NCI-H82 (cell line): ENCODE data around the gene NKIRAS2.
"Not testable (repeated sequence)": the region's sequence is repeated elsewhere in the genome, so short reads cannot be mapped to it uniquely, and the experiment has no call there.

Experiments
- DNase-seq: peaks from one replicate; lab custom pipeline; 2025; lab: John Stamatoyannopoulos, UW

NKIRAS2 gene

GRCh38 chr17:41998497-41998896, 21.4 kb upstream of the NKIRAS2 start:
- DNase-seq = no peak

DNA sequence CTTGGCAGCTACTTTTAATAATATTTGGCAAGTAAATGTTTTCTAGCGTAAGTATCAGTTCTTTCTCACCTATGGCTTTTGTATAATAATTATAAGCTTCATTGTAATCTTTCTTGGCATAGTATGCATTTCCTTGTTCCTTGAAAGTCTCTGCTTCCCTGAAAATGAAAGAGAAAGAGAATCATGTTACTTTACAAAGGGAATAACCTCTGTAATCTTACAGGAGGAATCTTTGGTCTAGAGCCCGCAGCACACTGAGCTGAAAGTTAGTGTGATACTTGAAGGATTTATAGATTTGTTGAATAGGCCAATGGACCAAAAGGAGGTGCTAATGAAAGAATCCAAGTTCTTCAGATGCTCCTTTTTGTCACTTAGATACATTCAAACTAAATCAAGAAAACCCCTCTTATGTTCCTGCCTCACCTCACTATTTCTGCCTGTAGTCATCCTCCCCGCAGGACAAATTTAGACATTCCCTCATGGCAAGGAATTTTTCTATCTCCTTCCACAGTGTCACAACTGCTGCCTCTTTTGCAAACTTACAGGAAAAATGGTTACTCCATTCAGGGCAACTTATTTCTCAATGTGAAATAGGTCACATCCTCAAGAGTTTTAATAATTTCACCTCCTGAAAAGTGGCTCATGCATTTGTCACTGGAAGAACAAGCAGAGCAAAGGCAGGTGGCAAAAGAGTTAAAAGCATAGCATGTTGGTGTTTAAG, 19.3 kb upstream of the NKIRAS2 start:
- DNase-seq = no peak

DNA sequence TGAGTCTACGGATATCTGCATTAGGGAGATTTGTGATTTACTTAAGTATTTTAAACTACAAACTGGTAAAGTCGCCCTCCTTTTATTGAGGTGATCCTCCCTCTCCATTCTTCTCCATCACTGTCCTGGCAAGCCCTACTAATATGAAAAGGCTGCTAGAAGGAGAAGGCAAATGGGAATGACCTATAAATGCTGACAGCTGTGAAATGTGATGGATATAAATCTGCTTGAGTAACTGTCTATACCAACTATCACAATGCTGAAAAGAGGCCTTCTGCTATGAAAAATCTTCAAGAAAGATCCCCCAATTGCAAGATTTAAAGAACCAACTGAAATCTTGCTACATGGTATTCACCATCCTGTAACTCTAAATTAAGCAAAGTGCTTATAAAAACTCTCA, 18.2 kb upstream of the NKIRAS2 start:
- no peak for DNase-seq

GRCh38 chr17:42002175-42002791, 17.6 kb upstream of the NKIRAS2 start:
- no peak for DNase-seq

DNA sequence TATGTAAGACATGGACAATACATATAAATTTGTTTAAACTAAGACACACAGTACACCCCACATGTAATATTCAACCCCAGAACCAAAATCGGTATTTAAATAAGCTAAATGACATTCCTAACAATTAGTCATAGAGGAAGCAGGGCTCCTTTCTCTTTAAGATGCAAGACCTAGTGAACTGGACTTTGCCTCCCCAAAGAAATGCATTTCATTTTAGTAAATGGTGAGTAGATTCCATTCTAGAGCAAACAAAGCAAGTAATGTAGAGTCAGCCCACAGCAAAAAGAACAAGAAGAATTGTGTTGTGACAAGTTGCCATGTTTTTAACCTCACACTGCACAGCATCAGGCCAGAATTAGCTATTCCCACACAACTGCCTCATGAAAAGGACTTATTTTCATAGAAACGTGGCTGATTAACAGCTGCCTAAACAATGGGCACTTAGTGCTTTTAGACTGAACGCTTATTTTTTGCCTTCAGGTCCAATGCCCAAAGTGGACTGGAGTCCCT, 17.0 kb upstream of the NKIRAS2 start:
- DNase-seq = no peak

DNA sequence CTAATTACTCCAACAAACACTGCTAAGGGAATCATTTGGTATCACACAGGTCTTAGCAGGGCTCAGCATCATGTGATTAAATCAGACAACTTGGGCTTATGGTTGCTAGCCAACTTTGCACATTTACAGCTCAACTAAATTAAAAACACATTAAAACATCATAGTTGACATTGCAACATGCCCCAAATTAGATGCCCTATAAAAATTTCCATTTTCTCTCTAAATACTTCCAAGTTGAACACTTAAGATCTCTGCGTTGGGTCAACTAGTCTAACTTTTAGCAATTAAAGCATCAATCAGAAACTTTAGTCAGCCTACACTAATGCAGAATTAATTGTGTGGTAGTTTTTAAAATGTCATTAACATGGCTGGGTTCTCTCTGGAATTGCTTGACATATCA, 14.7 kb upstream of the NKIRAS2 start:
- DNase-seq = peak; percentile 60

DNA sequence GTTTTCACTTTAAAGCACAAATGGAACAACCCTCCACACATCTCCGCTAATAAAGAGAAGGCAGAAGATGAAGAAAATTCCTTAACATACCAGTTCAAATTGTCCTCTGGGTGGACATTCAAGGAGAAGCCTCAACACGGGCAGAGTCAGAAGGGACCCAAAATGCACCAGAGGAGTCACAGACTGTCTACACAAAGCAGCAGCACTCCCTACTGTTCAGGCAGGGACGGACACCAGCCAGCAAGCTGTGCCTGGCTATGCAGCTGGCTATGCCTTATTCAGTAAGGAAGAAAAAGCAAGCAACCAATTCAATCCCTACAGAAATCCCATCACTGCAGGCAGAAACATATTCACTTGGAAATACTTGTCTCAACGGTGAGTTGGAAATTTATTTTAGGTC, 10.7 kb upstream of the NKIRAS2 start:
- DNase-seq = peak; percentile 47

DNA sequence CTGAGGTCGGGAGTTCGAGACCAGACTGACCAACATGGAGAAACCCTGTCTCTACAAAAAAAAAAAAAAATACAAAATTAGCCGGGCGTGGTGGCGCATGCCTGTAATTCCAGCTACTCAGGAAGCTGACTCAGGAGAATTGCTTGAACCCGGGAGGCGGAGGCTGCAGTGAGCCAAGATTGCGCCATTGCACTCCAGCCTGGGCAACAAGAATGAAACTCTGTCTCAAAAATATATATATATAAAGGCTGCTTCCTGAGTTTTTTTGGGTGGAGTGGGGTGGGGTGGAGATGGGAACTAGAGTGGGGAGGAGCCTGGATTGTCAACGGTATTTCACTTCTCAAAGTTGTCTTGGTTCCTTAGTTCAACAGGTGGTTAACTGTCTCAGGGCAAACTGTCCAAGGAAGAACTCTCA, 9.6 kb upstream of the NKIRAS2 start:
- not testable (repeated sequence) for DNase-seq

- peak; percentile 38 for DNase-seq
These were observed 8.9 kb upstream of the NKIRAS2 start for GRCh38 chr17:42010898-42011516.

DNA sequence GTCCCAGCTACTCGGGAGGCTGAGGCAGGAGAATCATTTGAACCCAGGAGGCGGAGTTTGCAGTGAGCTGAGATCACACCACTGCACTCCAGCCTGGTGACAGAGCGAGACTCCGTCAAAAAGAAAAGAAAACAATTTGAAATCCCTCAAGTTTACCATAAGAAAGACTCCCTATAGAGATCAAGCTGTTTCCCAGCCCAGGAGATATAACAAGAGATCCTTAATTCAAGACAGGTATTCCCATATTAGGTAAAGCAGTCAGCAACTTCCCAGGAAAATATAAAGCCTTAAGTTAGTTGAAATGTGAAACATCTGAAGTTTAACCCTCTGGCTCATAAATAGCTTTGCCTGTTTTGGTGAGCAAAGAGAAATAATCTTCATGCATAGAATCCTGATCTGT, 7.5 kb upstream of the NKIRAS2 start:
- not testable (repeated sequence) for DNase-seq

- DNase-seq = not testable (repeated sequence)
These were observed 6.2 kb upstream of the NKIRAS2 start for GRCh38 chr17:42013740-42014139.

DNA sequence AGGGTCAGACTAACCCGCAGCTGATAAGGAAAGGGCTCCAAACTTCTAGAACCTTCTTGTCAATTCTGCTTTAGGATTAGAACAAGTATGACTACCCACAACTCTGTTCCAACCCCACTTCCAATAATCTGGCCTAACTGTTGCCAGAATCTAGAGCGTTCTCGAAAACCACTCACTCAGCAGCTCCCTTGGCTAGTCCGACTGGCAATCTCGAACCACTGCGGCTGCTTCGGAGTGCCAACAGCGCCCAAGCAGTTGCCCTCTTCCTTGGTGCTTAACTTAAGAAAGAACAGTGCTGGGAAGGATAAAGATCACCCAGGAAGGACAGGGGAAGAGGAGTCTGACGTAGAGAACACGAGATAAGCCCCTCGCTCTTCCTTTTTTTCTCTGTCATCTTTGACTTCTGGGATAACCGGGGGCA, 3.5 kb upstream of the NKIRAS2 start:
- DNase-seq = peak; percentile 39

- DNase-seq = peak; percentile 98
These were observed 2.7 kb upstream of the NKIRAS2 start, which contains the start of gene DNAJC7 for GRCh38 chr17:42016941-42017865. Gene DNAJC7, minus strand, starts transcription at chr17:42017439. Its CDS starts 23 bp downstream, at chr17:42017416.

- DNase-seq = peak; percentile 90
These were observed 2.1 kb upstream of the NKIRAS2 start for GRCh38 chr17:42017866-42018200.

GRCh38 chr17:42018339-42018738, 1.6 kb upstream of the NKIRAS2 start:
- DNase-seq = peak; percentile 70

DNA sequence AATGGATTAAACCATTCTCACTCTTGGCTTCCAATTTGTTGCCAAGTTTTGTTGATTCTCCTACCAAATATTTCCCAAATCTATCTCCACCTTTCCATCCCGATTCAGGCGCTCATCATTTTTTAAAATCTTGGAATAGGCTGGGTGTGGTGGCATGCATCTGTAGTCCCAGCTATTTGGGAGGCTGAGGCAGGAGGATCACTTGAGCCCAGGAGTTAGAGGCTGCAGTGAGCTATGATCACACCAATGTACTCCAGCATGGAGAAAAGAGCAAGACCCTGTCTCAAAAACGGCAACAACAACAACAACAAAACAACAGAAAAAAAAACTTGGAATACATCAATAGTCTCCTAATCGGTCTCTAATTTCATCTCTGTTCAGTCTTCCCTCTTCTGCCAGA, 902 bp upstream of the NKIRAS2 start:
- DNase-seq = no peak

GRCh38 chr17:42020845-42021244, 955 bp downstream of the NKIRAS2 start:
- peak; percentile 73 for DNase-seq

GRCh38 chr17:42023524-42024349, 3.8 kb downstream of the NKIRAS2 start:
- no peak for DNase-seq

- DNase-seq = no peak
These were observed 5.3 kb downstream of the NKIRAS2 start for GRCh38 chr17:42025191-42025579.

GRCh38 chr17:42025936-42026335, 6.0 kb downstream of the NKIRAS2 start:
- no peak for DNase-seq
